Frontal cortex (tissue), 4 donors: Measurements from ENCODE around the gene SP2. TPM values are rescaled to one million over a fixed set of nuclear protein-coding genes. Genes with fewer than 3 reads are reported as not detected.

ENCODE experiments used
- DNase-seq, 2 donors: peaks; one replicate each; pipeline ENCODE4 v3.0.0; 2012; ENCODE audit warnings: low spot score in 2 of 2
- FAIRE-seq: peaks from 2 replicates; lab custom pipeline; 2012; peaks lifted over from hg19 to GRCh38; lab: Jason Lieb, UNC
- total RNA-seq: library from RNA; depleted of rRNA; stranded (reverse); fragments of >200 nt; gene quantifications from one replicate; pipeline ENCODE4 v1.2.3, GENCODE V29; 2014
- donor health status: control.
- donor health status: control.
- donor health status: control.

The SP2 gene
- total RNA-seq, 1 donor from 2014 or later: 0.82 TPM

DNA sequence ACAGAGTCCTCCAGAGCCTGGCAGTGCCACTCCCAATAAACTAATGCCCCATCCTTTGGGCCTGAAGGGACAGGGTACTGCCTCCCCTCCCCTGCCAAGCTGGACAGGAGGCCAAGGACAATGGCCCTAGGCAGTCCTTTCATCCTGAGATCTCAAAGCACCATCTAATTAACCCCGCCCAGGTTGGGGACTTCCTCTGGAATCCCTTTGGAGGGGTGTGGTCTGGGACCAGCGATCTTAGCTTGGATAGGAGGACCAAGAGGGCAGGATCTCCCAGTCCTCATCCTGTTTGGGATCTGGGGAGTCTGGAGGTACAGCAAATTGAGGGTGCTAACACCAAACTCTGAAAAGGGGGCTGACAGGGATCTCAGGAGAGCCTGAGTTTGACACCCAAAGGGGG is 26.9 kb upstream of the SP2 start:
- DNase-seq (no peak), FAIRE-seq (no peak)

DNA sequence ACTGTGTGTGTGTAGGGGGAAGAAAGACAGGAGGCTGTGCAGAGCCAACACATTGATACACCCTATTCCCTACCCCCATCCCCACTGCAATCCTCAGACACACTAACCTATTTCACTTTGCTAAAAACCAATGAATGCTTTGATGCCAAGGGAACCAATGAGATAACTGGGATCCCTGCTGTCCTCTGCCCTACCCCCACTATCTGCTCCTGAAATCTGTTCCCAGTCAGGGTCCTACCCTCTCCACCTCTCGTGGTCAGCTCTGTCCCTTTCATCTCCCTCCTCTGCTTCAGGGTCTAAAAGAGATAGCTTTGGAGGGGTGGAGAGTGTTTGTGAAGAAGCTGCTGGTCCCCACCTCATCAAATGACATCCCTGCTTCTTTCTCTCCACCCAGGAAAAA is 26.0 kb upstream of the SP2 start:
- no peak for DNase-seq

DNA sequence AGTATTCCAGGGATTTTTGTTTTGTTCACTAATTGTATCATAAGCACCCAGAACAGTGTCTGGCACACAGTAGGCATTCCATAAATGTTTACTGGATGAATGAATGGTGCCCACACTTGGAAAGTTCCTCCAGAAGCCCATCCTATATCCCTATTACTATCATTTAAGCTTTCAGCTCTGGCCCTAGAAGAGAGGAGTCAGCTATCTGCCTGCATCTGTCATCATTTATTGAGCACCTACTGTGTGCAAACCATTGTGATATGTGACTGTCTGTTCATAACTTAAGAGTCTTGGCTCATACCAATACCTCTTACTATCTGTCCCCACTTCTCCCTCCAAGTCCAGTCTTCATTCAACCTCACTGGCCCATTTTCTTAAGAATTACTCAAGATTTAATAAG is 25.0 kb upstream of the SP2 start:
- no peak for DNase-seq
- FAIRE-seq: no peak

More for the DNA sequence above, 26.0 kb upstream of the SP2 start:
- no peak for FAIRE-seq

DNA sequence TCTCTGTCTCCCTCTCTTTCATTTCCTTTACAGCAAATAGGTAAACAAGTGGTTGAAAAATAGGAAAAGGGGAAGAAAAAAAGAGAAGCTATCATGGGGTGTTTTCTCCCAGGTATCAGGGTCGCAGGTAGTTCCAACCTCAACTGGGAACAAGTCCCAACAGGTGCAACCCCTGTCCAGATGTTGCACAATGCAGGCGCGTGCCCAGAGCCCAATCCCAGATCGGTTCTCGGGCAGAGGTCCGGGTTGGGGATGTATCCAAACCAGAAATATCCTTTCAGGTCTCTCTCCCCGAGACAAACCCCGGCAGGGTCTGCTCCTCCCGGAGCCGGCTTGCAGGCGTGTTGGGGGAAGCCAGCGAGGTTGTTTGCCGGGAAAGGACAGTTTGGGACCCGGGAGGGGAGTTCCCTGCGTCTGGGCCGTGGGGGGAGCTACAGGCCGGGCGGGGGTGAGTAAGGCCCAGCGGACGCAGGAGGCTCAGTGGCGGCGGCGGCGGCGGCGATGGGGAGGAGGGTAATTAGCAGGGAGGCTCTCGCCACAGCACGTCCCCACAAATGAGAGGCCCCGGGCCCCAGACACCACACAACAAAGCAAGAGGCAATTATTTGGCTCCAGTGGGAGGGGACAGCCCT is 23.9 kb upstream of the SP2 start:
- no peak for FAIRE-seq
- no peak for DNase-seq

DNA sequence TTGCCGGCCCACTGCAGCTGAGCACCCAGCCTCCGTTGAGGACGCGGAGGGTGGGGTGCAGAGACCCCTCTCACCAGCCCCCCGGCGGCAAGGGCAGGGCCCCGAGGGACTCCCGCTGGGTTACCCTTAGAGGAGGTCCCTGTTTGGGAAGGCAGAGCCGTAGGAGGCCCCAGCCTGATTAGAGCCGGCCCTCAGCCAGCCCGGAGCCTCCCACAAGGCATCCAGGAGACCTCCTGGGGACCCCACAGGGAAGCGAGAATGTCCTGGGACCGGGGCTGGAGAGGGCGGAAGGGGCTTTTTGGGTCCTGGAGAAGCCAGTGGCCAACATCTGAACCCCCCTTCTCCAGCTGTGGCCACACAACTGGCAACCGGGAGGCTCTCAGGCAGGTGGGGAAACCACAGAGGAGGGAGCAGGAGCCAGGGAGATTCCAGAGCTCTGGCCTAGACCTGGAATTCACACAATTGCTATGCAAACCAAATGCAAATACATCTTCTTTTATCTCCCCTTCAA is 23.3 kb upstream of the SP2 start:
- DNase-seq: no peak
- FAIRE-seq: no peak

DNA sequence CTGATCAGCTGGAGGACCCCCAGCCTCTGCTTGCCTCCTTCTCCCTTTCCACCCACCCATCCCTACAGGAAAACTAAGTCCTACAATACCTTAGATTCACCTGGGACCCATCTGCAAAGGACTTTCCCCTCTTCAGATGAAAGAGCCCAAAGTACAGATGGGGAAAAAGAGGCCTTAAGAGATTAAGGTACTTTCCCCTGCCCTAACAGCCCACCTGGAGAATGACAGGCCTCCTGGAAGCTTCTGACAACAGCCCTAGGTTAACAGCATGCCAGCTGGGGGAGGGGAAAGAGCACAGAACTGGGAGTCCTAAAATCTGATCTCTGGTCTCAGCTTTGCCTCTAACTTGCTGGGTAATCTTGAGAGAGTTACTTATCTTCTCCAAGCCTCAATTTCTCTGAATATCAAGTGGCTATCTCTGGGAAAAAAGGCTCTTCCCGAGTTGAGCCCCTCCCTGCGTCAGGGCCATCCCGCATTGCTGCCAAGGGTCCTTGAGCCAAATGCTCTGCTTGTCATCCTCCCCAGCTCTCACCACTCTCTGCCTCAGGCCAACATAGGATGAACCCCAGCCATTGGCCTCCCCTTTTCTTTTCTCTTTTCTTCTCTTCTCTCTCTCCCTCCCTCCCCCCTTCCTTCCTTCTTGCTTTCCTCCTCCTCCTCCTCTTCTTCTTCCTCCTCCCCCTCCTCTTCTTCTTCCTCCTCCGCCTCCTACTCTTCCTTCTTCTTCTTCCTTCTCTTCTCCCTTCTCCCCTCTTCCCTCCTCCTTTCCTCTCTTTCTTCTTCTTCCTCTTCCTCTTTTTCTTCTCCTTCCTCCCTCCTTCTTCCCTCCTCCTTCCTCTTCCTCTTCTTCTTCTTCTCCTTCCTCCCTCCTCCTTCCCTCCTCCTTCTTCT is 22.6 kb upstream of the SP2 start:
- no peak for FAIRE-seq
- DNase-seq: no peak

DNA sequence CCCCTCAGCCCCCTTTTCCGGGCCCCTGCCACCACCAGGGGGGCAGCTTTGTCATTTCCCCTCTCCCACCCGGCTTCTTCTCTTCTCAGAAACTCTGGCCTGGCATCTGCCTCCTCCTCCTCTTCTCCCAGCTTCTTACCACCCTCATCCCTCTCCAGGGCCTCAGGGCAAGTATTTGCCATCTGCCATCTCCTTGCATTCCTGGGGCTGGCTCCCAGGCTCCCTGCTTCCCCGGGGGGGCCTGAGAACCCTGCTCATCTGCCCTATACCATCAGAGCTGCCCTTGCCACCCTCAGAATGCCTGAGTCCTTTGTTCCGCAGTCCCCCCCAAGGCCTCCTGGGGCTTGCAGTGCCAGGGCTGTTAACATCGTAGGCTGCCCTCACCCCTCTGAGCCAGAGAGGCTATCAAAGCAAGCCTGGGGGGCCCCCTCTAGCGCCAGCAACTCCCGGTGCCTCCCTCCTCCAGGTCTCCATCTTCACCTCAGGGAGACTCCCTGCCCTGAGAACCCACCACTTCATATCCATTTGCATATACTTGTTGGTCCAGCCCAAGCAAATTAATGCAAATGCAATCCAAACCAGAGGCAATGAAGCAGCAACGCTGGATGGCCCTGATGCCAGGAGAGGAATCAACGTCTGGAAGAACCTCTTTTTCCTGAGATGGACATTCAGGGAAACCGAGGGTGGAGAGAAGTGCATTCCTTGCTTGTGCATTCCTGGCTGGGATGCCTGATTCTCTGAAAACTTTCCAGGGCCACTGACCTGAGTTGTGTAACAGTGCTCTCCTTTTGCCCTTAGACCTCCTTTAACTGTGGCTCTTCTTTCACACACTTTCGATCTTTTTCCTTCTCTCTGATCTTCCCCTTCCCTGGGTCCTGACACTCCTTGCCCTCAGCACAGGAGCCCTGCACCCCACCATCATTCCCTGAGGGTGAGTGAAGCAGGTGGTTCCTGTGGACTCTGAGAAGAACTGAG is 20.7 kb upstream of the SP2 start:
- FAIRE-seq (no peak), DNase-seq (no peak)

DNA sequence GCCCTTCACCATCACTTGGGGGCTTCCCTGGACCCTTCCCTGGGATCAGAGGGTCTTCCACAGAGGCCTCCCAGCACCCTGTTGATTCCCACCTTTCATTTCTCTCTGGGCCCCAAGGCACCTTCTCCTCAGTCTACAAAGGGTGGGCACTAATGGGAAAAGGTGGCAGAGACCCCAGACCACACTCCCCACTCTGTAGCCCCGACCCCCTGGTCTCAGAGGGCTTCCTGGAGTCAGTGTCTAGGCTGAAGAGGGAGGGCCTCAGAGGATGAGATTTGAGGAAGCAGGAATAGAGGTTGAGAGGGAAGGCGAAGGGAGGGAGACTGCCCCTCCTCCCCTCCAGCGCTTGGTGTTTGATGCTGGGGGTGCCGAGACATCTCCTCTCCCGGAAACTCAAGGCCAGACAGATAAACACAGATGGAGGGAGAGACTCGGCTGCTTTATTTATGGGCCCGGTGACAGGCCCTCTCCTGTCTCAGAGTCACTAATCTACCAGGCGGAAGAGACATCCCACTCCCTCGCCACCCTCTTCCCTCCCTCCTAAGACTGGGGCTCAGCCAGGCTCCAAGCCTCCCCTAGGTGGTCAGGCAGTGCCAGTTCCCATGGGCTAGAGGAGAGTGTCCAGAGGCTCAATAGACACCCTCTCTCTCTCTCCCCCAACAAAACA is 18.5 kb upstream of the SP2 start:
- FAIRE-seq (no peak), DNase-seq (no peak)

DNA sequence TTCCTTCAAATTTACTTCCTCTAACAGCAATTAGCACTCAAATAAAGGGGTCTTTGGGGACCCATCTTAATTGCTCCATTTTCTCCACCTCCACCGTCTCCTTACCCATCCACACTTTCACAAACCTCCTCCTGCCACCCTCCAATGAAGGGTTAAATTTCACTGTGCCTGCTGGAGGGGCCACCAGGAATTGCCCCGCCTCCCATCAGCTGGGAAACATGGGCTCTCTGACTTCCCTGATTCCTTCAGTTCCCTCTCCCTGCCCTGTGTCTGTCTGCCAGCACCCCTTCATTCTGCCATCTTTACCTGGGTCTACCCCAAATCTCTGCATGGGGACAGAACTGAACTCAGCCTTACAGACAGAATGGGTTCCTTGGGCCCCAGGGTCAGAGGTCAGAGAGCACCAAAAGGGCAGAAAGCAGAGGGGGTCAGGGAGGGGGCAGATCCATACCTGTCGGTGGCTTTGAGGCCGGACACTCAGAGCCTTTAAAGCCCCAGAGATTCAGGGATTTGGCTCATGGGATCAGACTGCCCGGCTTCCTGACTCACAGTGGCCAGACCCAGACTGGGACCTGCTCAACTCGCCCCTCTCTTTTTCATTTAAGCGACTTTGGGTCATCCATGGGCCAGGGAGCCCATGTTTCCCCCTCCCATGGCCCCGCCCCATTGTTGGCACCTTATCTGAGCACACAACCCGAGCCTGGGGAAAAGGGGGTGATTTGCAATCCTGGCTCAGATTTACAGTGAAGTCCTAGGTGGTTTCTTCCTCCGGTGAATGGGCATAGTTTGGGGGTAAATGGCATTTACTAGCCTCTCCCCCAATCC is 17.6 kb upstream of the SP2 start:
- no peak for DNase-seq
- FAIRE-seq: no peak

DNA sequence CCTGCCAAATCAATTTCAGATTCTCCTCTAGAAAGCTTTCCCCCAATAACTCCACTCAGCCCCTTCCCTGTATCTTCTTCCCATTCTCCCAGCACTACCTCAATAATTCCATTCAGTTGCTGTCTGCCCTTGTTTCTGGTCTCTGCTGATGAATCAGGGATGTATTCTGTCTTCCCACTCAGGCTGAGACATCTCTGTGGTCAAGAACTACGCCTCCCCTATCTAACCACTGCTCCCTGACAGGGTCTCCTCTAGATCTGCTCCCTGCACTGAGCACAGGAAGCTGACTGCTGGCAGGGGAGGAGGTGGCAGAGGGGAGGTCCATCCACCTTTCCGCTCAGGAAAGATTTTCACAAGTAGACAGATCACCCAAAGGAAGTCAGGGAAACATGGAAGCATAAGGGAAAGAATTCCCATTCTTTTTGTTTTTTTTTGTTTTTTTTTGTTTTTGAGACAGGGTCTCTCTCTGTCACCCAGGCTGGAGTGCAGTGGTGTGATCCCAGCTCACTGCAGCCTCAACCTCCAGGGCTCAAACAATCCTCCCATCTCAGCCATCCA is 16.9 kb upstream of the SP2 start:
- FAIRE-seq: no peak
- no peak for DNase-seq

DNA sequence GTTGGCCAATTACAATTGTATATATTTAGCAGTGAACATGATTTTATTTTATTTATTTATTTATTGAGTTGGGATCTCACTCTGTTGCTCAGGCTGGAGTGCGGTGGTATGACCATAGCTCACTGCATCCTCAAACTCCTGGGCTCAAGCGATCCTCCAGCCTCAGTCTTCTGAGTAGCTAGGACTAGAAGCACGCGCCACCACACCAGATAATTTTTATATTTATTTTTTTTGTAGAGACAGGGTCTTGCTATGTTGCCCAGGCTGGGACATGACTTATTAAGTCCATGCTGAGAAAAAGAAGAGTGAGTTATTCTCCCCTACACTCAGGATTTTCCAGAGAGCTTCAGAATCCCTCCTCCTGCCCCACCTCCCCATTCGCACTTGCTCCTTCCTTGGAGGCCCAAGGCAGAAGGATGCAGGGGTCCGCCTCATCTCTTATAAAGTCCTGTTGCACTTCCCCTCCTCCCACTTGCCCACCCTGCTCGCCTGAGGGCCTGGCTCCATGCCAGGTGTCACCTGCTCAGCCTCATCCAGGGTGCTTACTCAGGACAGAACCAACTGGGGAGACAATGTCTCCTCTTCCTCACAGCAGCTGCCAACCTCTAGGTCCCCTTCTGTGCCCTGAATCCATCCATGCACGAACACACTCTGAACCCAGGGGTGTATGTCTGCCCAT is 16.1 kb upstream of the SP2 start:
- no peak for FAIRE-seq
- DNase-seq: no peak

DNA sequence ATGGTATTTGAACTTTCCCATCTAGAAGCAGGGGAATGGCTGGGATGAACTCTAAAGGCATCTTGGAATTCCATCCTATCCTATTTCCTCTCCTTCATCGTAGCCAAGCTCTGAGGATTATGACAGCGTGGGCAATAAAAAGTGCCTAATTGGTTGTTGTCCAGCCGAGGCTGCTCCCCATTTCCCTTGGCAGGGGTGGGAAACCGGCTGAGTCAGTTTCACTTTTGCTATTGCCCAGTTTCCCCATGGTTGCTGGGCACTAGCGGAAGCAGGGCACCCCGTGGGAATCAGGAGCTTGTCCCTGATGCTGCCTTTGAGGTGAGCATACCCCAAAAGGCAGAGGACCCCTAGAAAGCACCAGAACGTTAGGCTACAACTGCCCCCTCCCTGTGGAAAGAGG is 13.8 kb upstream of the SP2 start:
- FAIRE-seq: no peak

DNA sequence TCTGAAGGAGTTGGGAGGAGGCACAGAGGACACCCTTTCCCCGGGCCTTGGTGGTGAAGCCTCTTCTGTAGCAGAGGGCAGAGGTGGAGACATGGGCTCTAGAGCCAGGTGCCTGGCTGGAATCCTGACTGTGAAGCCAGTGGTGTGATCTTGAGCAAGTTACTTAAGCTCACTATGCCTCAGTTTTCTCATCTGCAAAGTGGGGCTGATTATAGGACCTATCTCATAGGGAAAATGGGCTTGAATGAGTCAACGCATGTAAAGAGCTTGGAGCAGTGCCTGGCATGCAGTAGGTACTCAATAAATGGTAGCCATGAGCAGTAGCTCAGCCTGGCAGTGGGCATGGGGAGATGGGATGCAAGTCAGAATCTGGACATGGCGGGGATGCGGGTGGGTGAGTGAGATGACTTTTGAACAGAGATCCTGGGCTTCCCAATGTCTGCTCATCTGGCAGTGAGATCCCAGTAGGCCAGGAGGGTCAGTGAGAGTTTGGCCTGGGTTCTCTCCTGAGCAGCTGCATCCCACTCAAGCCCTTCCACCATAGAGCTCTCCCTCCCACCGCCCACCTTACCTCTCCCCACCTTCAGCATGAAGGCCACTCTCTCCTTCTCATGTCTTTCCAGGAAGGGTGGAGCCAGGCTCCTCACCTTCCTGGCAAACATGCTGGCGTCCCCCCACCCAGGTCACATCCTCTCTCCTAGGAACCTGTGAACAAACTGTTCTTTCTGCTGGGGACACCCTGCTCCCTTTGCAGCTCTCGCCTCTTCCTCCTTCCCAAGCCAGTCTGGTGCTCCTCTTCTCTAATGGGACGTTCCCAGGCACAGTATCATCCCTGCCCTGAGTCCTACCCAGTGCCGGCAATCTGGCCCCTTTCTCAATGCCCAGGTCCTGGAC is 13.1 kb upstream of the SP2 start:
- DNase-seq (no peak), FAIRE-seq (no peak)

More for the DNA sequence above, 13.8 kb upstream of the SP2 start:
- no peak for DNase-seq

DNA sequence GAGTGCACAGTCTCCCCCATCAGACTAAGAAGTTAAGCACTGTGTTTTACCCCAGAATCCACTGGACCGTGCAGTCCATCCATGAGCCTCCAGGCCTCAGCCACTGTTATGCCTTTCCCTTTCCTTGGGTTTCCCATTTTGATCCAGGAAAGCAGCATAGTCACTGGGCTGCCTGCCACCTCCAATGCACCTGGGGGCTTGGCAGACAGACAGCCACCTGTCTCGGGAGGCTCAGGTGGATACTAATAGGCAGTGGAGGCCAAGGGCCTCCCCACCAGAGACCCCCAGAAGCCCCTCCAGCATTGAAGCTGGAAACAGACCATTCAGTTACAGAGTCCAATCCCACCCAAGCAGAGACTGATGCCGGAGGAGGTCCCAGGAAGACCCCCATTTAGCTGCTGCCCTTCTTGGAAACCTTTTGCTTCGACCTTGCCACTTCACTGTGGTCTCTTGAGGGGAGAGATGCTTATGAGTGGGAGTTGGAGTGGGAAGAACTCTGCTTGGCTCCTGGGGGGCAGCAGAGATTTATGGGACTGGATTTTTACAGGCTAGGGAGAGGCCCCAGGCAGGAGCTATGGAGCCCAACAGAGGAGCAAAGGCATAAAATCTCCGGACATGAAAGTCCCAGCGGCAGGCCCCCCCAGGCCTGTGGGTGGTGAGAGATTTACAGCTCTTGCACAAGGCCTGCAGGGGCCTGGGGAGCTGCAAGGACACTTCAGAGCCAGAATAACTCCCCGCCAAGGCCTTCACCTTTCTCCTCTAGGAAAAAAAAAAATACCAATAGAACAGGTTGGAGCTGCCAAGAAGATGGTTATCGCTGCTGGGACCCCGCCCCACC is 12.2 kb upstream of the SP2 start:
- no peak for DNase-seq
- FAIRE-seq: no peak

DNA sequence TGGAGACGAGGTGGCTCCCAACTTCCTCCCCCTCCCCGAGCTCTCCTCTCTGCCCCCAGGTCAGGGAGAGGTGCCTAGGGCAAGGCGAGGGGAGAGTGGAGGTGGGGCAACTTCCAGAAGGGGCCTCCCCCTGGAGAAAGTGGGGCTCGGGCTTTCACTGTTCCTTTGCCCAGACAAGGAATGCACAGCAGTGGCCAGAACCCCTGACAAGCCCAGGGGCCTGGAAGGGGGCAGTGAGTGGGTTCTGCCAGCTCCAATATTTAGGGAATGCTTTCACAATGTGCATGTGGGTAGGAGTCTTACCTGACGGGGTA is 11.7 kb upstream of the SP2 start:
- DNase-seq (no peak), FAIRE-seq (no peak)
